OCI-LY3 (cell line): ENCODE measurements around the gene HAPLN1.

Experiments used
- CTCF ChIP-seq: fragments of 200-600, 300-600 bp; sonication (generic); IDR thresholded peaks from 2 replicates; pipeline ENCODE4 v1.5.1; 2014; ENCODE audit warnings: antibody characterized with exemption, low read length, low read depth
- EZH2phosphoT487 ChIP-seq: fragments of 200-600 bp; shearing (Covaris generic); IDR thresholded peaks from 2 replicates; pipeline ENCODE4 v1.6.1; 2018; ENCODE audit warnings: antibody characterized with exemption, mixed run types, low read depth

GRCh38 chr5:83767409-83767992, 46.8 kb upstream of the HAPLN1 start:
- TF ChIP-seq CTCF (no peak), EZH2phosphoT487 (no peak)
